Lower lobe of right lung (tissue), 2 donors: ENCODE data around the gene HESX1. TPM values are rescaled to one million over a fixed set of nuclear protein-coding genes. Genes with fewer than 3 reads are reported as not detected.

Experiments
- ATAC-seq, 2 donors: fragments of 200-7000 bp; cut with Tn5 transposase; one replicate each; pipeline ENCODE4 v1.9.1; 2020 to 2022; ENCODE audit warnings: mild to moderate bottlenecking in 2 of 2, moderate library complexity in 2 of 2
- DNase-seq: peaks from one replicate; pipeline ENCODE4 v3.0.0-alpha.2; 2020
- H3K27ac ChIP-seq: fragments of 200-600 bp; one replicate; pipeline ENCODE4 v1.8.0; 2022
- H3K27me3 ChIP-seq: fragments of 200-600 bp; one replicate; pipeline ENCODE4 v1.8.0; 2022; ENCODE audit warnings: low read depth
- H3K36me3 ChIP-seq: fragments of 200-600 bp; one replicate; pipeline ENCODE4 v1.8.0; 2022; ENCODE audit warnings: mild to moderate bottlenecking
- H3K4me1 ChIP-seq: fragments of 200-600 bp; one replicate; pipeline ENCODE4 v1.8.0; 2022
- H3K4me3 ChIP-seq: fragments of 200-600 bp; one replicate; pipeline ENCODE4 v1.8.0; 2022; ENCODE audit warnings: mild to moderate bottlenecking
- H3K9me3 ChIP-seq: fragments of 200-600 bp; one replicate; pipeline ENCODE4 v1.8.0; 2022
- intact Hi-C: fragments of 100-400 bp; cut with DNase I; formaldehyde crosslinking; loops from one replicate; pipeline ENCODE4 v1.11.0; 2022
- long read RNA-seq: library from polyadenylated mRNA; unstranded; transcript quantifications from one replicate; pipeline ENCODE4 v2.0.0, GENCODE V29; 2021
- total RNA-seq: library from RNA; stranded (reverse); fragmentation: NEBNext Ultra II Directional; extraction: Animal tissue kit (Norgen Biotek cat#: 25700); gene quantifications from one replicate; pipeline ENCODE4 v1.2.1, GENCODE V29; 2021
- TF ChIP-seq, protein P1 (sequence below): fragments of 200-600 bp; IDR thresholded peaks from one replicate; pipeline ENCODE4 v1.8.0; 2022; ENCODE audit warnings: antibody characterized with exemption, mild to moderate bottlenecking
- donor health status: DM: no; HTN: yes; CAD: no; lungs with severe emphysema.

HESX1 gene
- total RNA-seq, result 0.86 TPM
- long read RNA-seq, partial matches to known transcripts, result 1 of 4 reads
- long read RNA-seq, other reads (novel, unspliced or antisense), result 3 of 4 reads

DNA sequence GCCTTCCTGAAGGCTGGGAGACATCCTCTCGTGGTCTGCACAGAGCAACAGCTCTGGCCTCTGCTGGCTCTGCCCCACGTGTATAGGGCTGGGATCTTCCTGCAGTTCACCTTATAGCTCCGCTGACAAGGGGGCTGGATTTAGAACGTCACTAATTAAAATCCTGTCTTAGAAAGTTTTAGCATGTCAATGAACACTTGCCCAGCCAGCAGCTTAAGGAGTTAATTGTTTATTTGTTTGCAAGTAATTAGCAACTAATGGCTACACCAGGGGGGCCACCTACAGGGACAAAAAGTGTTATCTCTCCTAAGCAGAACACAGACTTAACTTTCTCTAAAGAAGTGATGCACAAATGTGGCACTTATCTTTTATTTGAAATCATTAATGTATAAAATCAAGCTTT, at the start of gene HESX1:
HESX1 (minus strand) TSS at position 84 of the 403 bp plus-strand sequence; CDS start at position 24, 60 bp downstream.
- intact Hi-C loops, result no loop called here
- no peak within 1 kb of the TSS for H3K27ac ChIP-seq
- TF ChIP-seq, protein P1, sequence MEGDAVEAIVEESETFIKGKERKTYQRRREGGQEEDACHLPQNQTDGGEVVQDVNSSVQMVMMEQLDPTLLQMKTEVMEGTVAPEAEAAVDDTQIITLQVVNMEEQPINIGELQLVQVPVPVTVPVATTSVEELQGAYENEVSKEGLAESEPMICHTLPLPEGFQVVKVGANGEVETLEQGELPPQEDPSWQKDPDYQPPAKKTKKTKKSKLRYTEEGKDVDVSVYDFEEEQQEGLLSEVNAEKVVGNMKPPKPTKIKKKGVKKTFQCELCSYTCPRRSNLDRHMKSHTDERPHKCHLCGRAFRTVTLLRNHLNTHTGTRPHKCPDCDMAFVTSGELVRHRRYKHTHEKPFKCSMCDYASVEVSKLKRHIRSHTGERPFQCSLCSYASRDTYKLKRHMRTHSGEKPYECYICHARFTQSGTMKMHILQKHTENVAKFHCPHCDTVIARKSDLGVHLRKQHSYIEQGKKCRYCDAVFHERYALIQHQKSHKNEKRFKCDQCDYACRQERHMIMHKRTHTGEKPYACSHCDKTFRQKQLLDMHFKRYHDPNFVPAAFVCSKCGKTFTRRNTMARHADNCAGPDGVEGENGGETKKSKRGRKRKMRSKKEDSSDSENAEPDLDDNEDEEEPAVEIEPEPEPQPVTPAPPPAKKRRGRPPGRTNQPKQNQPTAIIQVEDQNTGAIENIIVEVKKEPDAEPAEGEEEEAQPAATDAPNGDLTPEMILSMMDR, result no peak
- no peaks in the 10 kb centered on the region for H3K4me1 ChIP-seq
- ATAC-seq (no peak), DNase-seq (no peak)
- H3K4me3 ChIP-seq, result no peak within 1 kb of the TSS
- H3K36me3 ChIP-seq, result no peaks in the 10 kb centered on the region
- H3K27me3 ChIP-seq, result no peaks in the 10 kb centered on the region
- no peaks in the 10 kb centered on the region for H3K9me3 ChIP-seq

DNA sequence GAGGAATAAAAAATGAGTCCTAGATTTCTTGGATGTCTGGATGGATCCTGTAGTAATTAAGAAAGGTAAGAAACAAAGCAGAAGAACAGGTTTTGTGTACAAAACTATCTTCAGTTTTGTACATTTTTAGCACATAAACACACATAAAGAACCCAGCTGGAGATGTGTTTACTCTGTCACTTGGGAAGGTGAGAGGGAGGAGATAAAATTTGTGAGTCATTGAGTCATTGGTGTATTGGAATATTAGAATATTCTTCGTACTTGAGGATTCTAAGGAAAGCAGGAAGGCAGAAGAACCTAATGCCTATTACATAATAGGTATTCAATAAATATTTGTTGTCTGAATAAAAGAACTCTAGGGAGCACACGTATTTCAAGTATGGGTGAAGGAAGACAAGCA, 45.2 kb upstream of the HESX1 start:
- Histone ChIP-seq H3K27ac (no peak overlapping the region), H3K36me3 (peaks cover 99% of the 10 kb centered on the region)
- no peak for ATAC-seq

DNA sequence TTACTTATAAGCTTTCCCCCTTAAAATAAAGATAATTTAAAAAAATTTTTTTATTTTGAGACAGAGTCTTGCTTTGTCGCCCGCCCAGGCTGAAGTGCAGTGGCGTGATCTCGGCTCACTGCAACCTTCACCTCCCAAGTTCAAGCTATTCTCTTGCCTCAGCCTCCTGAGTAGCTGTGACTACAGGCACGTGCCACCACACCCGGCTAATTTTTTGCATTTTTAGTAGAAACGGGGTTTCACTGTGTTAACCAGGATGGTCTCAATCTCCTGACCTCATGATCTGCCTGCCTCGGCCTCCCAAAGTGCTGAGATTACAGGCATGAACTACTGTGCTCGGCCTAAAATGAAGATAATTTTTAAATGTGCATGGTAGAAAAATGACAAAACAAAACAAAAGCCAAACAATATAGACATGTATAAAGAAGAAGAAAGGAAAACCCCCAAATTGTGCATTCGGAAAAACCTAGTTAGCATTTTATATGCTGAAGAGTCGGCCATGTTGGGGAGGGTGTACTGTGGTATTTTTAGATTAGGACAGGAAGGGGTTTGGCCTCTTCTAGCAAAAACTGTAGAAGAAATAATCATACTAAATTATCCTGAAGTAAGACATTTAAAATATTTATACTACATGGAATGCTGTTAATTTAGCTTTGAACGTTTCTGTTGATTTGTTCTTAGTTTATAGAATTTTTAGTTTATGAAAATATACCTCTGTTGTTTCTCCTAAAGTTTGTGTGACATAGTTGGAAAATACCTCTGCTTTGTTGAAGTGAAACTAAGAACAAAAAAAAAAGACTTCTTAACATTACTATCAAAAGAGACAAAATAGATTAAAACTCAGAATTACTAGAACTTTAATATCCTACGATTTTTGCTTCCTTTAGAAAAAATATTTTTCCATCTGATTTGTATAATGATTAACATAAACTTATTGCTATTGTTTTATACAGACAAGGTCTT, 35.1 kb upstream of the HESX1 start:
- TF ChIP-seq, protein P1, result no peak
- intact Hi-C loops, result no loop called here
- H3K9me3 ChIP-seq, result no peaks in the 10 kb centered on the region
- no peak for DNase-seq
- no peak overlapping the region for H3K4me3 ChIP-seq
- H3K27ac ChIP-seq, result no peak overlapping the region
- H3K36me3 ChIP-seq, result peaks cover 20% of the 10 kb centered on the region
- peaks cover 11% of the 10 kb centered on the region for H3K4me1 ChIP-seq
- no peaks in the 10 kb centered on the region for H3K27me3 ChIP-seq
- no peak for ATAC-seq

More for the DNA sequence above, 45.2 kb upstream of the HESX1 start:
- no peak for DNase-seq
- Histone ChIP-seq H3K4me1 (no peaks in the 10 kb centered on the region), H3K4me3 (no peak overlapping the region), H3K9me3 (no peaks in the 10 kb centered on the region), H3K27me3 (no peaks in the 10 kb centered on the region)
- TF ChIP-seq, protein P1, result no peak
- intact Hi-C loops, result no loop called here

DNA sequence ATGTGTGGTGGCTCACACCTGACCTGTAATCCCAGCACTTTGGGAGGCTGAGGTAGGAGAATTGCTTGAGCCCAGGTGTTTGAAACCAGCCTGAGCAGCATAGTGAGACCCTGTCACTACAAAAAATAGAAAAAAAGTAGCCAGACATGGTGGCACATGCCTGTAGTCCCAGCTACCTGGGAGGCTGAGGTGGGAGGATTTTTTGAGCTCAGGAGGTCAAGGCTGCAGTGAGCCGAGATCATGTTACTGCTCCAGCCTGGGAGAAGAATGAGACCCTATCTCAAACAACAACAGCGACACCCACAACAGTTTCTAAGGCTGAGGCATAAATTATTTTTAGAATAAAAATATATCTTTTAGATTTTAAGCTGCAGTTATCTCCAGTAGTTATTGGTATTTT, 34.0 kb upstream of the HESX1 start:
- intact Hi-C loops, result no loop called here
- TF ChIP-seq, protein P1, result no peak
- peaks cover 22% of the 10 kb centered on the region for H3K4me1 ChIP-seq

DNA sequence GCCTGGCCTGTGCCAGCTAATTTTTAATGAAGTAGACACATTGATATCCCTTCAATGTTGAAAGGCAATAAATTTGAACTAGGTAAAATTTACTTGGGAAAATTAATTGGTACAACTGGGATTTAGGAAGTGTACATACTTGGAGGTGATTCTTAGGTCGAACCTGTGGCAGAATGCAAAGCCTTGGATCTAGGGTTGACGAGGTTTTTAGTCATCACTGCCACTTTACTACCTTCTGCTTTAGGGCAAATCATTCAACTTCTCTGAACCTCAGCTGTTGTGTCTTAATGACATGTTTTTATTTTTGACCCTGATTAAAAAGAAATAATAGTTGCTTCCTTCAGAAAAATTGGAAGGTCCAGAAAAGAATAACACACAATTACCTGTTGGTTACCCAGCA, 30.2 kb upstream of the HESX1 start:
- intact Hi-C loops, result no loop called here
- H3K4me1 ChIP-seq, result peaks cover 32% of the 10 kb centered on the region
- TF ChIP-seq, protein P1, result no peak
- no peak for ATAC-seq
- H3K27me3 ChIP-seq, result no peaks in the 10 kb centered on the region
- no peak overlapping the region for H3K4me3 ChIP-seq
- no peaks in the 10 kb centered on the region for H3K36me3 ChIP-seq
- DNase-seq, result no peak
- H3K9me3 ChIP-seq, result no peaks in the 10 kb centered on the region
- no peak overlapping the region for H3K27ac ChIP-seq

More for the DNA sequence above, 34.0 kb upstream of the HESX1 start:
- ATAC-seq, result no peak
- no peak overlapping the region for H3K4me3 ChIP-seq
- H3K27me3 ChIP-seq, result no peaks in the 10 kb centered on the region
- DNase-seq, result no peak
- H3K9me3 ChIP-seq, result no peaks in the 10 kb centered on the region
- no peak overlapping the region for H3K27ac ChIP-seq
- H3K36me3 ChIP-seq, result peaks cover 9% of the 10 kb centered on the region
